HepG2 (cell line): ENCODE measurements around the gene WNK4. TPM values are rescaled to one million over a fixed set of nuclear protein-coding genes. Genes with fewer than 3 reads are reported as not detected.

Experiments
- CTCF ChIP-seq: sonication (generic); formaldehyde crosslinking; IDR thresholded peaks from 2 replicates; pipeline ENCODE4 v1.5.0; 2020; ENCODE audit warnings: mild to moderate bottlenecking, missing genetic modification reagents, moderate library complexity
- MEIS1 ChIP-seq: sonication (generic); formaldehyde crosslinking; IDR thresholded peaks from 2 replicates; pipeline ENCODE4 v1.9.0; 2021; ENCODE audit warnings: mild to moderate bottlenecking, missing genetic modification reagents, moderate library complexity, borderline replicate concordance
- PLSCR1 ChIP-seq: sonication (generic); formaldehyde crosslinking; IDR thresholded peaks from 2 replicates; pipeline ENCODE4 v1.5.0; 2020; ENCODE audit warnings: missing genetic modification reagents, mild to moderate bottlenecking, borderline replicate concordance
- PREB ChIP-seq: sonication (generic); formaldehyde crosslinking; IDR thresholded peaks from 2 replicates; pipeline ENCODE4 v1.4.0; 2020; ENCODE audit warnings: missing genetic modification reagents
- RXRB ChIP-seq: IDR thresholded peaks from 2 replicates; pipeline ENCODE4 v1.6.1; 2016; ENCODE audit warnings: borderline replicate concordance, missing genetic modification reagents, missing compliant biosample characterization
- SKI ChIP-seq: fragments of 450-650 bp; IDR thresholded peaks from one replicate; pipeline ENCODE4 v1.6.1; 2018; ENCODE audit warnings: mild to moderate bottlenecking; ENCODE audit not compliant: partially characterized antibody
- SP2 ChIP-seq: sonication (generic); formaldehyde crosslinking; IDR thresholded peaks from 2 replicates; pipeline ENCODE4 v1.5.1; 2020; ENCODE audit warnings: mild to moderate bottlenecking, missing genetic modification reagents
- SUZ12 ChIP-seq: fragments of 150-350 bp; IDR thresholded peaks from 2 replicates; pipeline ENCODE4 v1.6.1; 2014; ENCODE audit warnings: low read depth, low read length
- TAF15 ChIP-seq: fragments of 200-400 bp; formaldehyde crosslinking; IDR thresholded peaks from one replicate; pipeline ENCODE4 v1.6.1; 2018; ENCODE audit warnings: mild to moderate bottlenecking, low read depth, low read length; ENCODE audit not compliant: poor library complexity, severe bottlenecking
- TBP ChIP-seq: sonication (generic); formaldehyde crosslinking; IDR thresholded peaks from 2 replicates; pipeline ENCODE4 v1.5.0; 2020; ENCODE audit warnings: missing genetic modification reagents
- TFAP4 ChIP-seq: sonication (generic); IDR thresholded peaks from 2 replicates; pipeline ENCODE4 v1.6.1; 2016; ENCODE audit warnings: low read depth, borderline replicate concordance
- TFE3 ChIP-seq: IDR thresholded peaks from 2 replicates; pipeline ENCODE4 v1.6.1; 2016
- THRA ChIP-seq: sonication (generic); formaldehyde crosslinking; IDR thresholded peaks from 2 replicates; pipeline ENCODE4 v1.4.0; 2020; ENCODE audit warnings: missing genetic modification reagents, borderline replicate concordance
- TRIM22 ChIP-seq: fragments of 450-650 bp; IDR thresholded peaks from 2 replicates; pipeline ENCODE4 v1.6.1; 2017
- ZC3H4 ChIP-seq: sonication (generic); formaldehyde crosslinking; IDR thresholded peaks from 2 replicates; pipeline ENCODE4 v1.4.0; 2020; ENCODE audit warnings: missing genetic modification reagents, borderline replicate concordance
- ZMAT3 ChIP-seq: sonication (generic); formaldehyde crosslinking; conservative IDR thresholded peaks from 2 replicates; pipeline ENCODE4 v1.7.0; 2021; ENCODE audit warnings: missing genetic modification reagents
- polyA plus RNA-seq, 8 experiments: library from polyadenylated mRNA; depleted of rRNA in 3 of 8; stranded (reverse) in 7 of 8; unstranded in 1 of 8; fragments of >200 nt; fragmentation: Illumina TruSeq in 4 of 8; extraction: Trizol in 4 of 8; gene quantifications; 2 replicates each; pipeline versions ENCODE4 v1.2.1 to v1.2.3, GENCODE V29; 2011 to 2016; ENCODE audit warnings: low read depth in 4 of 8, missing spikeins in 1 of 8, mixed read lengths in 1 of 8; ENCODE audit not compliant: insufficient read depth in 1 of 8
- total RNA-seq, 5 experiments: library from RNA; depleted of rRNA; stranded (reverse); fragments of >200 nt; fragmentation: Illumina TruSeq; extraction: Trizol; gene quantifications; 2 replicates each; pipeline ENCODE4 v1.2.3, GENCODE V29; 2016; ENCODE audit warnings: low read depth in 1 of 5

WNK4 gene
- total and polyA plus RNA-seq, 2 of the 13 experiments (the other 11 are each of a cell fraction or from before 2014, with no cell fraction given), result 2.7 to 13.7 TPM

- TF ChIP-seq PLSCR1 (CRISPR knock-in tag) (no peak), MEIS1 (CRISPR knock-in tag) (peak; percentile 85; the same call in 1 of the 2 replicates), TRIM22 (no peak), TBP (CRISPR knock-in tag) (peak; percentile 20; the same call in 1 of the 2 replicates), RXRB (CRISPR knock-in tag) (peak; percentile 83), TFE3 (CRISPR knock-in tag) (peak; percentile 77), TAF15 (peak; percentile 92), PREB (CRISPR knock-in tag) (0 out of 2 replicates have a peak, but pooled peaks have one; percentile 44), SKI (peak; percentile 52), THRA (CRISPR knock-in tag) (peak; percentile 79; the same call in 1 of the 2 replicates), TFAP4 (no peak; the same call in 1 of the 2 replicates), ZC3H4 (0 out of 2 replicates have a peak, but pooled peaks have one; percentile 20), ZMAT3 (peak; percentile 97), SP2 (peak; percentile 65; the same call in 1 of the 2 replicates), CTCF (CRISPR knock-in tag) (peak; percentile 37), SUZ12 (no peak)
Observed at GRCh38 chr17:42832934-42833766, 52.7 kb downstream of the WNK4 start, which contains the start of gene PSME3 (continued).
